ENCODE data around the gene WNT7B.

The WNT7B gene

DNA sequence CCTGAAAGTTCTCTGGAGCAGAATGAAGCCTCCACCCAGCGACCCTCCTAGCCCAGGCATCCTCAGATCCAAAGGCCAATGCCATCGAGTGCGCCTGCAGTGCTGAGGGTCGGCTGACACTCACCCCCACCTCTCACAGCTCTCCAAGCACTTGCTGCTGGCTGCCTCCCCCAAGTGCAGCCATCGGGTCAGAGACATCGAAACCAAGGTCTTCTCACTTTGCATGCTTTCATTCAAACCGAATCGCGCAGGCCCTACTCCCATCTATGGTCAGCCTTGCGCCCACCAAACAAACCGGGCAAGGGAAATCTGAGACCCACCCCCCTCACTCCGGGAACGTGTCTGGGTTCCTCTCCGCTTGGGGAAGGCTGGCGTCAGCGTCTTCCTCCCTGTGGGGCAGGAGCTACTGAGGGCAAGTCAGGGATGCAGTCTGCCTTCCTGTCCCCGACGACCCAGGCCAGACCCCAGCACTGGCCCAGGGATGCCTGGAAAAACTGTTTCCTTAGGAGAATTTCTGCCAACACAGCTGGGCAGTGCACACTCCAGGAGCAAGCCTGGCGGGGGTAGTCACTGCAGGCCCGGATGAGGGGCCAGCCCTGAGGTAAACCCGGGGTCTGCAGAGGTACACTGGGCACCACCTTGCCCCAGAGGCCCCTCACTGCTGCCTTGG, 7.0 kb downstream of the WNT7B start:
- DNase-seq: no peak

DNA sequence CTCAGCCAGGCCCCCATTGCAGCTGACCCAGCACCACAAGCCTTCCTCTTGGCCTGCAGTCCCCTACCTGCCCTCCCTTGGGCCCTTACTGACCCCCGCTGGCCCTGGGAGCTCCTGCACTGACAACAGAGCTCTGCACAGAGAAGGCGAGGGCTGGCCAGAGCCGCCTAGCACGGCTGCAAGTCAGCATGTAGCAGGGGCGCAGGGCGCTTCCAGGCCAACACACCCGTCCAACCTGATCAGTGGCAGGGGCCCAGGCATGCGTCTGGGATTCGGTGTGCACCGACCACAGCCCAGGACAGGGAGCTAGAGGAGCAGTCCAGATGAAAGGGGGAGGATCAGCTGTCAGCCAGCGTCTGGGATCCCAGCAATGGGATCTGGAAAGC, 7.6 kb downstream of the WNT7B start:
- DNase-seq: no peak

DNA sequence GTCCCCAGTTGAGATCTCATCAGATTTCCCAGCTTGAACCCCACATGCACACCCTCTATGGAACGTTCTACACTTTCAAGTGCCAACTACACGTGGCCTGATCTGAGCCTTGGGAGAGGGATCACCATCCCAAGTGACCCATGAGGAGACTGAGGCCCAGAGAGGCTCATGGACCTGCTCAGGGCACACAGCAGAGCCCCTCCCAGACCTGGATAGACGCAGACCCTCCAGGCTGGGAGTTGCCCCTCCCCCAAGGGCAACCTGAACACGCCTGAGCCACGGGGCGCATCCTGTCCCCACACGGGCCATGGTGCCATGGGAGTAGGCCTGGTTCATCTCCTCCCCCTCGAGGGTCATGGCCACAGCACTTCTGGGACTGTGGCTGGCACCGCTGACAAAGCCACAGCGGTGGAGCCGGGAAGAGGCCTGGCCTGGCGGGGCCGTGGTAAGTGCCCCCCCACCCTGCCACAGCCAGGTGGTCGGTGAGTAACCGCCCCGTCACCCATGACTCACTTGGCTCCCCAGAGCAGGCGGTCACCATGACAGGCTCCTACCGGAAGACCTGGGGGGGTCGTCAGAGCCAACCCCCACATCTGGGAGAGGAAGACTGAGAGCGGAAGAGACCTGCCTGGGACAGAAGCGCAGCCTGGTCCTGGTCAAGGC, 8.1 kb downstream of the WNT7B start:
- DNase-seq: no peak

DNA sequence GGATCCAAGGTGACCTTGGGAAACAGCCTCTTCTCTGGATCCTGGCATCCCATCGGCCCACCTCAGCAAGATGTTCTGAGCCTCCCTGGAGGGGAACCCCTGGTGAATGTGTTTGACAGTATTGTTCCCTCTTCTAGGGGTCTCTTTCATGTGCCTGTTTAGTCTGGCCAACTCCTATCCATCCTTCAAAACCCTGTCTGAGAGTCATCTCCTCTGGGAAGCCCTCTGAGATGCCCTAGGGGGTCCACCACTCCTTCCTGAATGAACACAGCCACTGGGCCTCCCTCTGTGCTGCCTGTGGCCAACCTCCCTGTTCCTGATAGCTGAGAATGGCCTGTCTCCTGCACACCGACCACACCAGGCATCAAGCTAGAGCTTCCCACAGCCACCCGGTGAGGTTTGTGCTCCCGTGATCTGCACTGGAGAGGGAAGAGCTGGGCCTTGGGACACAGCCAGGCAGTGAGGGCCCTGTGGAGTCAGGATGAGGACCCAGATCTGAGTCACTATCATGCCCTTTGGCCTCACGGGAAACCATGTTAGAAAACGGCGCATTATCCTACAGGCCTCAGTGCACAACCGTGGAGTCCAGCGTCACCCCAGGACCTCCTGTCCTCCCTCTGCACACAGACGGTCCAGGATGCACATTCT, 8.8 kb downstream of the WNT7B start:
- DNase-seq: no peak

DNA sequence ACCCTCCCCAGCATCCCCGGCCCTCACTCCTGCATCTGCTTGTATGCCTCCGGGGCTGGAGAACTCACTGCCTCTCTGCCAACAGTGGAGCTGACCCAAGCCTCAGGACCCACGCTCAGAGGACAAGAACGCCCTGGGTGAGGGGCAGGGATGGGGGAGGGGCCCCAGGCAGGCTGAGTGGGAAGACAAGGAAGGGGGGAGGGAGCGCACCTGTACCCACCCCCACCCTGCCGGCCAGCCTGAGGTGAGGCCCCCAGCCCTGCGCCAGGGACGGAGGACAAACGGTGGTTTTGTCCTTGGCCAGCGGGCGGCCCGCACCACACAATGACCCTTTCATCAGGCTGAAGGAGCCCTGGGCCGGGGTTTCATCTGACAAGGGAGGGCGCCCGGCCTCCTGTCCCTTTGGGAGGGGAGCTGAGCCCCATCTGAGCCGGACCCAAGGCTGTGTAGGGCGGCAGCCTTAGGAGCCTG, 10.0 kb downstream of the WNT7B start:
- DNase-seq: no peak

DNA sequence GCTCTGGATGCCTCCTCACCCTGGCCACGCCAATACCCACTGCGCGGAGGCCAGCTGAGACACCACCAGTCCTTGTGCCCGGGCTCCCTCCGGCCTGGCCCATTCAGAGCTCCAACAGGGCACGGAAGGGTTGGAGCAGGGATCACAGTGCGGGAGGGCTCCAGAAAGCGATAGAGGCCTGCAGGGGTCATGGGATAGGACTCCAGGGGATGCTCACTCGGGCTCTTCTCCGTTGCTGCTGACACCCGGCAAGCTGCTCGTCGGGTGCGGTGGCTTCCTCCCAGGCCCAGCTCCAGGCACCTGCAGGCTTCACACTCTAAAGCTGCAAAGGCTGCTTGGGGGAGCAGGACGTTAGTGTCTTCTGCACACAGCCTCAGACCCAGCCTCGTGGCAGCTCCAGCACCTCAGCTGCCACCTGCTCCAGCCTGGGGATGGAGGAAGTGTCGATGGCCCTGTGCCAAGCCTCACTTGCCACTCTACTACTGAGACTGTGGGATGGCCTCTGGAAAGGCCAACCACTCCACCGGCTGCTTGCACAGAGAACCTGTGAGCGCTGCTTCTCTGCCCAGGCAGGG, 10.6 kb downstream of the WNT7B start:
- DNase-seq: no peak

DNA sequence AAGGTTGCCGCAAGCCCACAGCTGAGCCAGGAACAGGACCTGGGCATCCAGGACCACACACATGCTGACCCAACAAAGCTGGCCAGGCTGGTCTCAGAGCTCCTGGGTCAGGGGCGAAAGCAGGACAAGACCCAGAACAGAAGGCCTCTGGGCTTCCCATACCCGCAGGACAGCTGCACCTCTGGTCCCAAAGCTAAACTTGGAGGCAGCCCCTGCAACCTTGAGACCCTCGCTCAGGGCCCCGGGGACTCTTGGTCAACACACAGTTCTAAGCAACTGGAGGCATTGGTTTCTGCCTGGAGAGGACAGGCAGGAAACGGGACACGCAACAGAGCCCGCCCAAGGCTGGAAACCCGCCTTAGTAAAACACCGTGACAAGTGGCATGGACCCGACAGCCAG, 11.4 kb downstream of the WNT7B start:
- no peak for DNase-seq

DNA sequence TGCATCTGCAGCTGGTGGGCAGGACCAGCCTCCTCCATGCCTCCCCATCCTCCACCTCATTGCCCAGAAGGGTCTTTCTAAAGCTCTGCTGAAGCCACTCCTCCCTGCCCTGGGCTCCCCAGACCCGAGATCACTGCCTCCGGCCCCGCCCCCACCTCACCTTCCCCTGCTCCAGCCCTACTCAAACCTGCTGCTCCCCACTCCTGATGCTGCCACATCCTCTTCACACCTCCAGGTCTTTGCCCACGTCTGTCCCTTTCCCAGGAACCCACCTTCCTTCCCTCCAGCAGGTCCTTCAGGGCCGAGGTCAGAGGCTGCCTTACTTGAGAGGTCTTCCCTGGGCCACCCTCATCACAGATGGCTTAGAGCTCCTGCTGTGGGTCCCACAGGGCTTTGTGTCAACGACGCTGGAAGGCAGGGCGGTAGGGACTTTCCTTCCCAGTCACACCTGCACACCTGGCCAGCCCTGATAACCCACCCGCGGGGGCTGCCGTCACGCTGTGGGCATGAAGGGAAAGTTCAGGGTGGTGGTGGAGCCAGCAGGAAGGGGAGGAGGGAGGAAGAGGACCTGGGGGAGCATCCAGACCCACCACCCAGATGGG, 11.9 kb downstream of the WNT7B start:
- DNase-seq: no peak

DNA sequence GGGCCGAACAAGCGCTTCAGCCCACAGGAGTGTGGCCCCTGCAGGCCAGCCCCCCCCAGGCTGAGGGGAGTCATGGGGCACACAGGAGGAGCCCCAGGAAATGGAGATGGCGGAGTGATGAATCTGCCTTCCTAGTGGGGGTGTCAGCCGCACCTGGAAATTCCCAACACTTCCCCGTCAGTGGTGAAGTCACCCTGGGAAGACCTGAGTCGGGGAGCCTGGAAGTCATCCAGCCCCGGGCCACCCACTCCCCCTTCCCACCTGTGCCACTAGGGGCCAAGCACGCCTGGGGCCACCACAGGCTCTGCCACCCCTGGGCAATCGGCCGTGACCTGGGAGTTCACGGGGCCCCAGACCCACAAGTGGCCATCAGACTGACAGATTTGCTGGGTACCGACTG, 12.6 kb downstream of the WNT7B start:
- DNase-seq: no peak

DNA sequence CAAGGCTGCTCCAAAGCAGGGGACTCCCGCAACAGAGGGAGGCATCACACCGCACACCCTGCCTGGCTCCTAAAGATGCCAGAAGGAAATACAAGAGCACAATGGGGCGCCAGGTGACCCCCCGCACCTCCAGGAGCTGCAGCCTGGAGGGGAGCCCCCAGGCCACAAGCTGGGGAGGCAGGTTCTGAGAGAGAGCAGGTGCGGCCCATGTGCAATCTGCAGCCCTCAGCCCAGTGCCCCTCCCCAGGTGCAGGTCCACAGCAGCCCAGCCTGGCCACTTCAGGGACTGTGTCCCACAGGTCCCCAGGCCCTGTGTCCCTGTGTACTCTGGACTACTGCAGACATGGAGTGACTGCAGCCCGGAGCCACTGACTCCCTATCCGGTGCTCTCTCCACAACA, 13.1 kb downstream of the WNT7B start:
- DNase-seq: no peak

DNA sequence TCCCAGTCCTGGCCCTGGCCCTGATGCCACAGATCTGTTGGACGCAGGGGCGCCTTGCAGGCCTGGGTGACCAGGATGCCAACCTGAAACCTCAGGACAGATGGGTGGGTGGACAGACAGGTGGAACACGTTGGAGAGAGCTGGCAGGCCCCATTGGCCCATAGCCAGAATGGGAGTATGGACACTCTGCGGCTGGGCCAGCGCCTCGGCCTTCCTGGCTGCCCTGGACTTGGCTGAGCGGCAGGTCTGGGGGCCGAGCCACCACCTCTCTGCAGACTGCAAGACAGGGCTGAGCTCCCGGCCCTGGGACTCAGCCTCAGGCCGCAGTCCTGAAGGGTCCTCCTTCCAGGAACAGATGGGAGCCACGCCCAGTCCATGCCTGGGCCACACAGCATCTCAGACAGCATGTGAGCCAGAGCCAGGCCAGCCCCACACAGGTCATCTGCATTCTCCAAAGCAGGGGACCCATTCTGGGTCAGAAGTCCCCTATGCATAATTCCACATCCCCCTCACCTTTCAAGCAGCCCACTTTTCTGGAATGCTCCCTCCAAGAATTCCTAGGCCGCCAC, 14.1 kb downstream of the WNT7B start:
- no peak for DNase-seq

DNA sequence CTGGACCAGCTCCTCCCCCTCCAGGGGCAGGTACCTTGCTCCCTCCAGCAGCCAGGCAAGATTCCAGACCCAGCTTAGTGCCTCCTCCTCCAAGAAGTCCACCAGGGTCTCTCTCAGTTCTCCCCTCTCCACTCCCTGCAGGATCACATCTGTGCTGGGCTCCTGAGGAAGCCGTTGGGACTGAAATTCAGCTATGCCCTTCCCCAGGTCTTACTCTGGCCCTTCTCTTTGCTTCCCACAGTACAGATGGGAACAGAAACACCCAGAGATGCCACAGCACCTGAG, 14.6 kb downstream of the WNT7B start:
- DNase-seq: no peak

DNA sequence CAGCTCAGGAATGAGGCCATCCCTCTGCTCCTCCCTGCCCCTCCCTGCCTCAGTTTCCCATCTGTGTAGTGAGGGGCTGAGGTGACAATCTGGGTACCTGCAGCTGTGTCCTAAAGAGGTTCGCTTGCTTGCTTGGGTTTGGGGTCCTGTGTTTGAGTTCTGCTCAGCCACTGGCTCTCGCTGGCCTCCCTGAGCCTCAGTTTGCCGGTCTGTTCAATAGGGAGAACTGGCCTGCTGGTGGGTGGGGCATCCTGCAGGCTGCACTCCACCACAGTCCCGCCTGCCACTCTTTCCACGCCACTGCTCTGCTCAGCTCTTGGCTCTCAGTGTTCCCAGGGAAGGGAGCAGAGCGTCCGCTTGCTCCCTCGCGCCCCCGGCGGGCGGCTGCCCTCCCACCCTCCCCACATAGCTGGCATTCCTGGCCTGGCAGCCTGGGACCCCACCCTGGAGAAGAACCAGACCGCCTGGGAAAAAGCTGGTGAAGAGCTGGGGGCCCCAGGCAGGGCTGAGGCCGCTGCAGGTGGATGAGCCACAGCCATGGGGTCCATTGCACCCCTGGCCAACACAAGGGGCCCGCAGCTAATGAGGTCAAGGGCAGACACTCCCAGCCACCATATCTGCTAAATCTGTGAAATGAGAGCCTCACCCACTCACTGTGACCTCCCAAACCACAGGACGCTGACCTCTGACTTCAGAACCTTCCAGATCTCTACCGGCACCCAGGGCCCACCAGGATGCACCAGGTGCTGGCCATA, 15.1 kb downstream of the WNT7B start:
- DNase-seq: no peak

DNA sequence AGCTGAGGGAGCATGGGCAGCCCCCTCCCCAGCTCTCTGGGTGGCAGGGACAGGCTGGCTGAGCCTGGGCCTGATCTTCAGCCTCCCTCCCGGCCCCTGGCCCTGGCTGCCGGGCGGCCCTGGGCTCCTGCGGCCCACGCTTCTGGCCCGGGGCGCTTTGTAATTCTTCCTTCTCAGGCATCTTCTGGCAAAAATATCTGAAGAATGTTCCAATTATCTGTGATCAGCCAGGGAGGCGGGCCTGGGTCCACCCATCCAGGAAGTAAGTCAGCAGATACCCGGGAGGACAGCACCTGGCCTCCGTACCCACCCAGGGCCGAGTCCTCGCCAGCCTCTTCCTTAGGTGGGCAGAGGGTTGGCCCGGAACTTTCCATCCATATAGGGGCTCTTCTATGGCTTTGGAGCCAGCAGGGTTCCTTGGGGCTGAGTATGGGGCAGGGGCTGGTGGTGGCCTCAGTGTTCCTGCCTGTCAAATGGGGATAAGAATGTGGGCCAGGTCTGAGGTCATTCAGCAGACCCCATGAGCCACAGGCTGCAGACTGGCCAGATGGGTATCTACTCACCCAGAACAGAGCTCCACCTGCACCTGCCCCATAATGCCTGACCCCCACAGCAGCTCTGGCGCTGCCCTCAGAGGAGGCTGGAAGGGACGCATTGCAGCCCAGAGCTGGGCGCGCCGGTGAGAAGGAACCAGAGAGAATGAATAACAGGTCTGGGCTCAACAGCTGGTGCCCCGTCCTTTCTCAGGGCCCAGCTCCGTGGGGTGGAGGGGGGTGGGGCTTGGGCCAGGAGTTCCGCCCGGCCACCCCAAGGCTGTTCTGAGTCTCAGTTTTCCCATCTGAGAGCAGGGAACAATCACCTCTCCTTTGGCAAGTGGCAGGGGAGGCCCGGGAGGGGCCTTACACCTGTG, 16.2 kb downstream of the WNT7B start:
- DNase-seq: no peak

DNA sequence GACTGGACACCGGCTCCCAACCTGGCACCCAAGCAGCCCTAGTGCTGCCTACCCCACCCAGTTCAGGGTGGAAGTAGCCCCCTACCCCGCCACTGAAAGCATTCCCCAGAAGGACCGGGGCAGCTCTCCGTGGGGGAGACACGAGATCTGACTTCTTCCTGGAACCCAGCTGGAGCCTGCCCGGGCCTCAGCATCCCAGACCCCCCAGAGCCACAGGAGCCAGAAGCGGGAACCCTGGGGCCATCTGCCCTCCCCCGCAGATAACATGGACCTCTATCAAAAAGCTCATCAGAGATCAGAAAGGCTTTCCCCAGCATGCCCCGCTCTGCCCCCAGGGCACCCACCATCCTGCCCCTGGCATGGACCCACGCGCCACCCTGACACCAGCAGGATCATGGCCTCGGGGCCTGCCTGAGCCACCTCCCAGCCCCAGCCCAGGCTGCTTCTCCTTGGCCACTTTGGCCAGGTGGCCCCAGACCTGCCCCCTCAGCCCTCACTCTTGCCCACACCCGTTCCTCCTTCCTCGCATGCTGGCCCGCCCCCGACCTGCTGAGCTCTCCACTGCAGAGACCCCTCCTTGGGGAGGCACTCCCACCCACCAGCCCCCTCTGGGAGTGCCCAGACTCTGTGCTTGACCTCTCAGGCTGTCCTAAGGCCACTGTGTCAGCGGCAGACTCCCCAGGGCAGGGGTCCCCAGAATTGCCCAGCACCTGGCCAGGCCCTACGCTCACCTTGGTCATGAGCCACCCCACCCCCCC, 17.1 kb downstream of the WNT7B start:
- DNase-seq: no peak

DNA sequence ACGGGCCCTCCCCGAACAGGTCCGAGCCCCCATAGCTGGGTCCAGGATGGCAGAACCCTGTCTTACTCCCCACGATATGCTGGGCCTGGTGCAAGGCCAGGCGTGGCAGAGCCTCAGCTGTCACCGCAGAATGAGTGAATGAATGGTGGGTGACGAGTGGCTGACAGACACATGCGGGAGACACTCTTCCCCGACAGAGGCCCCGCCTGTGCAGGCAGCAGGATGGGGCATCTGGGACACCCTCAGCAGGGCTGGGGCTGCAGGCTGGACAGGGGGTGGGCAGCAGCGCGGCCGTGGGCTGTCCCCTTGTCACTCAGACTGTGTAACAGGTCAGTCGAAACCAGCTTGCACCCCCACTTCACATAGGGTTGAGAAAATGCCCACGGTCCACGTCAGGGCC, 18.0 kb downstream of the WNT7B start:
- DNase-seq: no peak

DNA sequence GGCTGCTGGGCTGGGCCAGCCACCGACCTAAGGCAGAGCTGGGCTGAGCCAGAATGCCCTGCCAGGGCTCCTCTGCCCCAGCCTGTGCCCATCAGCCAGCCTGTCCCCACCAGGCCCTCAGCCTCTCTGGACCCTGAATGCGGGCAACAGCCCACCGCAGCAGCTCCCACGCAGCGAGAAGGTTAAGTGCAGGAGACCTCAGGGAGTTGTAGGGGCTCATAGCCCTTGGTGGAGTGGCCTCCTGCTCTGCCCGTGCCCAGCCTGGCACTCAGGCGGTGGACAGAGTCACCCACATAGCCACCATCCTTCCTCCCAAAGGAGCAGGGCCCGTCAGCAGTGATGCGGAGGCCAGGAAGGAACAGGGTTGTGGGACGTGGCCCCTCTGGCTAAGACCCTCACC, 19.1 kb downstream of the WNT7B start:
- no peak for DNase-seq

DNA sequence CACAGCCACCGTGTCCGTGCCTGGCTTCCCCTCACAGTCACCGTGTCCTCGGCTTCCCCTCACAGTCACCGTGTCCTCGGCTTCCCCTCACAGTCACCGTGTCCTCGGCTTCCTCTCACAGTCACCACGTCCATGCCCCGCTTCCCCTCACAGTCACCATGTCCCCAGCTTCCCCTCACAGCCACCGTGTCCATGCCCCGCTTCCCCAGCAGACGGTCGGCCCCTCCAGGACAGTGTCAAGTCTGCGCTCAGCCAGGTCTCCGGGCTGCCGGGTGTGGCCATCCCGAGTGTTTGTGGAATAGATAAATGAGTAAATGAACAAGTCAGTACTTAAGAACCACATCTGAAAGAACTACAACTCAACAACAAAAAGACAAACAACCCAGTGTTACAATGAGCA, 23.8 kb downstream of the WNT7B start:
- DNase-seq: no peak

DNA sequence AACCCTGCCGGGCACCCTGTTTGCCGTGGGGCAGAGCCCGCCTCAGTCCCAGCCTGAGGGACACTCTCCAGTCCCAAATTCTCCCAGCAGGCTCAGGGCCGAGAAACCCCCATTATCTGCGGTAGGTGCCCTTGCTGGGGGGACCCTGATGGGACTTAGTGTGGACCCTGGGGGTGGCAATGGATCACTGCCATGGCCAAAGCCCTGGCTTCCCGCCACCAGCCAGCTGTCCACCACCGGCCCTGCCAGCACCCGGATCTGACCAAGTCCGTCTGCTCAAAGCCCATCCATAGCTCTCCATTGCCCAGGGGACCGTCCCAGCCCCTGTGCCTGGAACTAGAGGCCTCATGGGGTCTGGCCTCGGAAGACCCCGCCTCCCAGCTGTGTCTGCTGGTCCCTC, 24.4 kb downstream of the WNT7B start:
- DNase-seq: no peak

DNA sequence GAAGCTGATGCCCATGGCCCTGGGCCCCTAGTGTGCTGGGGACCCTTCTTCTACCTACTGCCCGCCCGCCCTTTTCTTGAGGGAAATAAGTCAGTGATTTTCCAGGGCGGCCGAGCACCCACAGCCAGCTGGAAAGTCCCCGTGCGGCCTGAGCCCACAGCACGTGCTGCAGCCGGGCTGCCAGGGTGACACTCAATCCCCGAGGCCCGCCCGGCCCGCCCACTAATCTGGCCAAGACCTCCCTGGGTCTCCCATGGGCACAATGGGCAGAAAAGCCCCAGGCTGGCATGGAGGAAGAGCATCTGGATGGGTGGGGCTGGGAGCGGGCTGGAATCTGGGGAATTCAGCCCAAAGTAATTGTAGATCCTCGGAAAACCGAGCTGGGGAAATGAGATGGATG, 24.8 kb downstream of the WNT7B start:
- no peak for DNase-seq

DNA sequence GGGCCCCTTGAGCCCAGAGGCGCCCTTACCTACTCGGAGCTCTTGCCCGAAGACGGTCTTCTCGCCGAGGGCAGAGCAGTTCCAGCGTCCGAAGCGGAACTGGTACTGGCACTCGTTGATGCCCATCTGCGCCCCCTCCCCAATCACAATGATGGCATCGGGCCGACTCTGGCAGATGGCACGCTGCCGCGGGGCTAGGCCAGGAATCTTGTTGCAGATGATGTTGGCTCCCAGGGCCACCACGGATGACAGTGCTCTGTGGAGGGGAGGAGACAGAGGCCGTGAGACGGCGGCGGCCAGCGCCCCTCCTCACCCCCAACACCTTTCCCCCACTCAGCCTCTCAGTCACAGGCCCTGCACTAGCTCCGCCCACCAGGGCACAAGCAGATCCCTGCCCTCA, 27.1 kb downstream of the WNT7B start:
- no peak for DNase-seq

All from CD4-positive, alpha-beta T cell treated with Interleukin-1 beta for 1 hour (primary cell).